Fibroblast of lung (primary cell): Measurements from ENCODE around the gene ZDHHC5. TPM values are rescaled to one million over a fixed set of nuclear protein-coding genes. Genes with fewer than 3 reads are reported as not detected.

Experiments used
- DNase-seq, 2 donors: peaks; one replicate each; pipeline versions ENCODE4 v3.0.0 to v3.0.0-alpha.2; 2010; ENCODE audit warnings: low read depth in 2 of 2
- H2AFZ ChIP-seq: 2 replicates; pipeline ENCODE4 v1.5.1; 2012; ENCODE audit warnings: low read length, control low read depth, inconsistent platforms
- H3K27ac ChIP-seq: 2 replicates; pipeline ENCODE4 v1.5.1; 2011; ENCODE audit warnings: low read length, control low read depth; ENCODE audit not compliant: insufficient read depth
- H3K27me3 ChIP-seq: 2 replicates; pipeline ENCODE4 v1.5.1; 2011; ENCODE audit warnings: mild to moderate bottlenecking, low read length; ENCODE audit not compliant: control insufficient read depth, insufficient read depth
- H3K36me3 ChIP-seq: 2 replicates; pipeline ENCODE4 v1.5.1; 2011; ENCODE audit warnings: low read length; ENCODE audit not compliant: control insufficient read depth, insufficient read depth
- H3K4me1 ChIP-seq: 2 replicates; pipeline ENCODE4 v1.5.1; 2011; ENCODE audit warnings: low read length; ENCODE audit not compliant: control insufficient read depth, insufficient read depth; ENCODE audit errors: extremely low read depth
- H3K4me2 ChIP-seq: 2 replicates; pipeline ENCODE4 v1.5.1; 2011; ENCODE audit warnings: low read length, control low read depth; ENCODE audit not compliant: insufficient read depth; ENCODE audit errors: extremely low read depth
- H3K4me3 ChIP-seq, 4 experiments: fragments of 200-600 bp in 1 of 4; sonication (generic) in 1 of 4; replicated peaks in 1 of 4; 2 replicates each; pipeline ENCODE4 v1.5.1; 2011 to 2016; ENCODE audit warnings: low read length in 4 of 4, low read depth in 3 of 4, mild to moderate bottlenecking in 3 of 4, control low read depth in 2 of 4, inconsistent platforms in 1 of 4, mixed read lengths in 1 of 4; ENCODE audit not compliant: insufficient read depth in 1 of 4; ENCODE audit errors: control extremely low read depth in 1 of 4
- H3K79me2 ChIP-seq: 2 replicates; pipeline ENCODE4 v1.5.1; 2012; ENCODE audit warnings: mild to moderate bottlenecking, low read length, inconsistent platforms; ENCODE audit not compliant: control insufficient read depth, insufficient read depth
- H3K9ac ChIP-seq: 2 replicates; pipeline ENCODE4 v1.5.1; 2011; ENCODE audit warnings: mild to moderate bottlenecking, low read length, control low read depth; ENCODE audit not compliant: insufficient read depth
- H3K9me3 ChIP-seq: 2 replicates; pipeline ENCODE4 v1.5.1; 2012; ENCODE audit warnings: low read depth, low read length; ENCODE audit not compliant: control insufficient read depth, insufficient read depth
- H4K20me1 ChIP-seq: 2 replicates; pipeline ENCODE4 v1.5.1; 2011; ENCODE audit warnings: low read length; ENCODE audit not compliant: control insufficient read depth, insufficient read depth; ENCODE audit errors: extremely low read depth
- CTCF ChIP-seq, 2 donors: IDR thresholded peaks in 1 of 2; conservative IDR thresholded peaks in 1 of 2; 1 replicate in 1 of 2; 2 replicates in 1 of 2; pipeline ENCODE4 v1.5.1; 2011 to 2012; ENCODE audit warnings: low read length in 2 of 2, control low read depth in 1 of 2, inconsistent platforms in 1 of 2, low read depth in 1 of 2, mild to moderate bottlenecking in 1 of 2
- EZH2 ChIP-seq: IDR thresholded peaks from 2 replicates; pipeline ENCODE4 v1.5.1; 2012; ENCODE audit warnings: low read length, control low read depth, mild to moderate bottlenecking; ENCODE audit errors: missing control alignments
- polyA plus RNA-seq, 2 donors: library from polyadenylated mRNA; depleted of rRNA in 1 of 2; stranded (reverse) in 1 of 2; unstranded in 1 of 2; fragments of >200 nt; gene quantifications; 2 replicates each; pipeline ENCODE4 v1.2.1, GENCODE V29; 2011 to 2012; ENCODE audit warnings: missing spikeins in 1 of 2
- total RNA-seq: library from RNA; depleted of rRNA; stranded (reverse); fragments of >200 nt; gene quantifications from 2 replicates; pipeline ENCODE4 v1.2.1, GENCODE V29; 2014

ZDHHC5 gene
- total and polyA plus RNA-seq, 2 donors (not counting 1 experiment from before 2014, with no cell fraction given), result 33.9 to 58.9 TPM

GRCh38 chr11:57657194-57658022, 10.5 kb upstream of the ZDHHC5 start, which contains the start of gene CLP1:
TSS of gene CLP1 (plus strand) at chr11:57657762. CDS start at chr11:57659477, 1,715 bp downstream.
- Histone ChIP-seq H3K9me3 (no peaks in the 10 kb centered on the region), H4K20me1 (no peaks in the 10 kb centered on the region), H3K79me2 (peaks cover 18% of the 10 kb centered on the region), H2AFZ (peak within 1 kb of the TSS; percentile 88), H3K9ac (peak within 1 kb of the TSS; percentile 78), H3K27me3 (no peaks in the 10 kb centered on the region), H3K4me3 (peak within 1 kb of the TSS; percentile 51 to 95 (median 83)), H3K4me2 (peak within 1 kb of the TSS; percentile 91), H3K36me3 (peaks cover 7% of the 10 kb centered on the region), H3K4me1 (peaks cover 4% of the 10 kb centered on the region), H3K27ac (peak within 1 kb of the TSS; percentile 83)
- peak; percentile 98 for DNase-seq
- TF ChIP-seq CTCF (conservative IDR thresholded peaks at IDR 0.05 in 1 of 2, IDR thresholded peaks at IDR 0.05 in 1 of 2; ENCODE audit: low read depth in 1 of 2, low read length in 2 of 2), result no peak
- no peak for TF ChIP-seq EZH2

- peaks cover 18% of the 10 kb centered on the region for H3K79me2 ChIP-seq
- no peak for DNase-seq
- H3K4me2 ChIP-seq, result peak overlapping the region; percentile 86
- no peaks in the 10 kb centered on the region for H4K20me1 ChIP-seq
- peaks cover 7% of the 10 kb centered on the region for H3K36me3 ChIP-seq
- peak overlapping the region; percentile 51 to 95 (median 83) for H3K4me3 ChIP-seq
- peak overlapping the region; percentile 36 for H3K27ac ChIP-seq
- H3K9me3 ChIP-seq, result no peaks in the 10 kb centered on the region
- peak overlapping the region; percentile 54 for H3K9ac ChIP-seq
- TF ChIP-seq EZH2 (no peak), CTCF (conservative IDR thresholded peaks at IDR 0.05 in 1 of 2, IDR thresholded peaks at IDR 0.05 in 1 of 2; ENCODE audit: low read depth in 1 of 2, low read length in 2 of 2) (no peak)
- H3K27me3 ChIP-seq, result no peaks in the 10 kb centered on the region
- peak overlapping the region; percentile 64 for H2AFZ ChIP-seq
- H3K4me1 ChIP-seq, result peaks cover 4% of the 10 kb centered on the region
Observed at GRCh38 chr11:57658023-57658361, 9.9 kb upstream of the ZDHHC5 start.

- Histone ChIP-seq H2AFZ (no peak overlapping the region), H3K27me3 (no peaks in the 10 kb centered on the region), H3K4me3 (no peak overlapping the region), H3K4me2 (no peak overlapping the region), H3K9me3 (no peaks in the 10 kb centered on the region), H4K20me1 (no peaks in the 10 kb centered on the region), H3K79me2 (peaks cover 18% of the 10 kb centered on the region), H3K4me1 (peaks cover 4% of the 10 kb centered on the region), H3K27ac (no peak overlapping the region), H3K9ac (no peak overlapping the region), H3K36me3 (peaks cover 7% of the 10 kb centered on the region)
- TF ChIP-seq CTCF (conservative IDR thresholded peaks at IDR 0.05 in 1 of 2, IDR thresholded peaks at IDR 0.05 in 1 of 2; ENCODE audit: low read depth in 1 of 2, low read length in 2 of 2), result no peak
- TF ChIP-seq EZH2, result no peak
- no peak for DNase-seq
Observed at GRCh38 chr11:57659669-57660068, 8.2 kb upstream of the ZDHHC5 start.
